ENCODE results near the gene MOB2. TPM values are rescaled to one million over a fixed set of nuclear protein-coding genes. Genes with fewer than 3 reads are reported as not detected.

MOB2 gene
- total and polyA plus RNA-seq, 9 of the 15 experiments (the other 6 are each of a cell fraction or from before 2014, with no cell fraction given) = 0.17 to 36.8 (median 19.2) TPM

GRCh38 chr11:1513326-1514296 is 27.0 kb upstream of the MOB2 start:
- no peaks in the 10 kb centered on the region for H3K36me3 ChIP-seq (ENCODE audit: control insufficient read depth, insufficient read depth, low read length)
- H3K9me3 ChIP-seq (replicated peaks; ENCODE audit: control insufficient read depth, insufficient read depth, low read depth, low read length) = no peaks in the 10 kb centered on the region
- intact Hi-C loops (cut with micrococcal nuclease) = no loop called here
- H3K4me2 ChIP-seq (ENCODE audit: insufficient read depth, low read length) = no peak overlapping the region
- H3K9me1 ChIP-seq (ENCODE audit: control insufficient read depth, insufficient read depth, low read length) = peaks cover 17% of the 10 kb centered on the region
- FAIRE-seq (no peak), ATAC-seq (no peak), DNase-seq (ENCODE audit: extremely low read depth in 1 of 4, low spot score in 3 of 4) (no peak)
- BruUV-seq (replicated peaks) = no TSS peak
- ChIA-PET POLR2A (interaction anchor here (1.4 kb wide), 1 partner anchor 10 kb away, joined by 5 read pairs; no protein-coding TSS in a partner anchor), CTCF (ENCODE audit: low intra/inter-chr PET ratio) (interaction anchor here (2.7 kb wide), 1 partner anchor 311 kb away, joined by 15 read pairs; no protein-coding TSS in a partner anchor)
- in situ Hi-C loops (cut with MboI) = no loop called here
- no peak overlapping the region for H3K4me3 ChIP-seq
- no peaks in the 10 kb centered on the region for H3K27me3 ChIP-seq (ENCODE audit: control insufficient read depth in 2 of 2, insufficient read depth in 2 of 2, low read length in 2 of 2)
- H3K27ac ChIP-seq (ENCODE audit: extremely low read depth, low read depth, low read length) = no peak overlapping the region
- H3K4me1 ChIP-seq (replicated peaks in 1 of 2; ENCODE audit: control insufficient read depth in 2 of 2, insufficient read depth in 2 of 2, low read length in 2 of 2) = peaks cover 9 to 47% of the 10 kb centered on the region in 2 experiments
- H2AFZ ChIP-seq (ENCODE audit: low read depth, low read length) = no peak overlapping the region
- peaks cover 17% of the 10 kb centered on the region; the same call in 2 of the 3 replicates for H3K79me2 ChIP-seq (ENCODE audit: control insufficient read depth, insufficient read depth, low read length)
- 75% methylated on average over 22 of the region's 23 CpGs for WGBS (ENCODE audit: insufficient coverage, low coverage, missing lambda C conversion rate)
- H3K9ac ChIP-seq (ENCODE audit: insufficient read depth in 1 of 2, low read depth in 2 of 2, low read length in 2 of 2) = no peak overlapping the region
- peaks cover 82% of the 10 kb centered on the region for H4K20me1 ChIP-seq (replicated peaks; ENCODE audit: control insufficient read depth, insufficient read depth, low read length)
- TF ChIP-seq HNRNPK (IDR thresholded peaks at IDR 0.05; ENCODE audit: low read depth, low read length, poor library complexity, severe bottlenecking) (no peak), THAP12 (CRISPR knock-in tag; IDR thresholded peaks at IDR 0.05) (no peak), MCM5 (IDR thresholded peaks at IDR 0.05; ENCODE audit: low read depth) (no peak), TAF15 (IDR thresholded peaks at IDR 0.05; ENCODE audit: low read depth, low read length) (no peak), PHB2 (IDR thresholded peaks at IDR 0.05; ENCODE audit: low read depth) (no peak), IFI16 (CRISPR knock-in tag; IDR thresholded peaks at IDR 0.05) (no peak), ZNF280A (IDR thresholded peaks at IDR 0.05; ENCODE audit: low read depth, partially characterized antibody) (no peak), STAT5B (CRISPR knock-in tag; IDR thresholded peaks at IDR 0.05) (no peak), THRA (IDR thresholded peaks at IDR 0.05) (no peak), MBD2 (IDR thresholded peaks at IDR 0.05; ENCODE audit: borderline replicate concordance, low read depth) (no peak), TAF1 (IDR thresholded peaks at IDR 0.05; ENCODE audit: control insufficient read depth, extremely low read depth, insufficient read depth, low read length, severe bottlenecking) (no peak), ESRRA (IDR thresholded peaks at IDR 0.05; ENCODE audit: borderline replicate concordance, low read depth) (no peak), ZNF583 (CRISPR knock-in tag; IDR thresholded peaks at IDR 0.05) (no peak), MAFK (IDR thresholded peaks at IDR 0.05; ENCODE audit: low read length) (no peak)
- TF ChIP-seq, protein P1, sequence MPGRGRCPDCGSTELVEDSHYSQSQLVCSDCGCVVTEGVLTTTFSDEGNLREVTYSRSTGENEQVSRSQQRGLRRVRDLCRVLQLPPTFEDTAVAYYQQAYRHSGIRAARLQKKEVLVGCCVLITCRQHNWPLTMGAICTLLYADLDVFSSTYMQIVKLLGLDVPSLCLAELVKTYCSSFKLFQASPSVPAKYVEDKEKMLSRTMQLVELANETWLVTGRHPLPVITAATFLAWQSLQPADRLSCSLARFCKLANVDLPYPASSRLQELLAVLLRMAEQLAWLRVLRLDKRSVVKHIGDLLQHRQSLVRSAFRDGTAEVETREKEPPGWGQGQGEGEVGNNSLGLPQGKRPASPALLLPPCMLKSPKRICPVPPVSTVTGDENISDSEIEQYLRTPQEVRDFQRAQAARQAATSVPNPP (IDR thresholded peaks at IDR 0.05; ENCODE audit: borderline replicate concordance, insufficient read depth, insufficient read length) = no peak
